HG03571 (cell line): ENCODE data around the gene ZBTB39.
"Not testable (repeated sequence)": the region's sequence is repeated elsewhere in the genome, so short reads cannot be mapped to it uniquely, and the experiment has no call there.

Experiments
- ATAC-seq: cut with Tn5 transposase; IDR thresholded peaks from one replicate; pipeline ENCODE4 v1.9.1; 2021; ENCODE audit not compliant: unreplicated experiment

Gene ZBTB39

DNA sequence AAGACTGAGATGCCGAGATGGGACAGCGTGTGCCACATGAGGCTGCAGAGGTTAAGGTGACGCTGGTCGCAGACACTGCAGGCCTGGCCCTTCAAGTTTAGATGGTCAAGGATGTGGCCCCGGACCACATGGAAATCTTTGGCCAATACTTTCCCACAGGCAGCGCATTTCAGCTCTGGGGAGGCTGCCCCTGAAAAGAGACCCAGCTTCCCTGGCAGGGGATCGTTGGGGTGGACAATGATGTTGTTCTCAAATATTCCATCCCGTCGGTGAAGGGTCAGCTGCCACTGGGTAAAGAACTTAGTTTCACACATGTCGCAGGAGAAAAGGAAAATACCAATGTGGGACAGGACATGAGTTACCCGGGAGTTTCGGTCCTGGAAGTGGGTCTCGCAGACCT, 3.0 kb downstream of the ZBTB39 start:
- ATAC-seq: no peak

GRCh38 chr12:57001448-57001906, 4.9 kb downstream of the ZBTB39 start:
- ATAC-seq: no peak

GRCh38 chr12:57000393-57000792, 6.0 kb downstream of the ZBTB39 start:
- no peak for ATAC-seq

GRCh38 chr12:56999456-56999855, 6.9 kb downstream of the ZBTB39 start:
- ATAC-seq: no peak

DNA sequence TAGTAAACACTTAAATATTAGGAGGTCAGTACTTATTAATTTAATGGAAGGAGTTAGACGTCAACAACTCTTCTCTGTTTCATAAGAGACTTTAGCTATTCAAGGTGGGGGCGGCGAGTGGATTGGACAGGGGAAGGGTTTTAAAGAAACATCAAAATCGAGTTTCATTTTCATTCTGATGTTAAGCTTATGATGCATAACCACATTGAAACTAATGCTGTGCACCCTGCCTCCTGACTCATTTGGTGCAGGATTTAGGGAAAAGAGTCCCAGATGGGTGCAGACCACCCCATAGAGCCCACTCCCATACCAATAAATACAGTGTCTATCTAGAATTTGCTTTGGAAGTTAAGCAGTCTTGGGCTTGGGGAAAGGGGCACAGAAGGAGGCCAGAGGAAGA, 7.4 kb downstream of the ZBTB39 start:
- ATAC-seq: no peak

- no peak for ATAC-seq
These were observed 8.0 kb downstream of the ZBTB39 start for GRCh38 chr12:56998316-56998715.

- no peak for ATAC-seq
These were observed 9.4 kb downstream of the ZBTB39 start for GRCh38 chr12:56996793-56997545.

GRCh38 chr12:56995930-56996496, 10.3 kb downstream of the ZBTB39 start:
- no peak for ATAC-seq

GRCh38 chr12:56995201-56995929, 11.0 kb downstream of the ZBTB39 start:
- ATAC-seq: no peak

DNA sequence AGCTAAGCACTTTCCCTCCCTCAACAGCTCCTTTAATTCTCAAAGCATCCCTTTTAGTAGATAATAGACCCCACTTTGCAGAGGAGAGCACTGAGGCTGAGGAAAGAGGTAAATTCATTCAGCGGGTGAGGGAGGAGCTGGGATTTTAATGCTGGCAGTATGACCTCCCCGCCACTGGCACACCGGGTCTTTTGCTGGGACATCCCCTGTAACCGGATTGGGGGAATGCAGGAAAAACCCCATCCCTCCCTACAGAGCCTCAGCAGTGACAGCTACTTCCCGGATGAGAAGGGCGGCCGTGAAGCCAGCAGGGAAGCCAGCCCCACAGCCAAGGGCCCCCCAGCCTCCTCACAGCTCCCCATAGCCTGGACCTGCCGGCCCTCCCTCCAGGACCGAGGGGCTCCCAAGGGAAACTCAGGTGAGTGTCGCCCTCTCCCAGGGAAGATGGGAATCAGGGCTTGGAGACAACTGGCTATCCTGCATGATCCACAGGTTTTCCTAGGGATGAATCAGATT, 12.1 kb downstream of the ZBTB39 start:
- ATAC-seq: no peak

DNA sequence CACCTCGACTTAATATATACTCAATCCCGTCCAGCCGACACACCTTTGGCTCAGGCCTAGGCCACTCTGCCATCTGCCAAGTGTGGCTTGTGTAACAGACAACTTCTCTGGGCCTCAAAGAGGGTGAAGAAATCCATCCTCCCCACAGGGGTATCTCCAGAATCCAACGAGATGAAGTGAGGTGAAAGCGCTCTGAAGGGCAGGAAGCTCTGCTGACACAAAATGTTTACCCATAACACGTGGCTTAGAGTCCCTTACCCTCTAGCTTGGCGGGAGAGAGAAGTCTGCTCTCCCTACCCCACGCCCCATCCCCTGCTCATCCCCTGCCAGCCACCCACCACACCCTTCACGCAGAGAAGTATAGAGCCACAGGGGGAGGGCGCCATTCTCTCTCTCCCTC, 13.0 kb downstream of the ZBTB39 start:
- ATAC-seq: no peak

DNA sequence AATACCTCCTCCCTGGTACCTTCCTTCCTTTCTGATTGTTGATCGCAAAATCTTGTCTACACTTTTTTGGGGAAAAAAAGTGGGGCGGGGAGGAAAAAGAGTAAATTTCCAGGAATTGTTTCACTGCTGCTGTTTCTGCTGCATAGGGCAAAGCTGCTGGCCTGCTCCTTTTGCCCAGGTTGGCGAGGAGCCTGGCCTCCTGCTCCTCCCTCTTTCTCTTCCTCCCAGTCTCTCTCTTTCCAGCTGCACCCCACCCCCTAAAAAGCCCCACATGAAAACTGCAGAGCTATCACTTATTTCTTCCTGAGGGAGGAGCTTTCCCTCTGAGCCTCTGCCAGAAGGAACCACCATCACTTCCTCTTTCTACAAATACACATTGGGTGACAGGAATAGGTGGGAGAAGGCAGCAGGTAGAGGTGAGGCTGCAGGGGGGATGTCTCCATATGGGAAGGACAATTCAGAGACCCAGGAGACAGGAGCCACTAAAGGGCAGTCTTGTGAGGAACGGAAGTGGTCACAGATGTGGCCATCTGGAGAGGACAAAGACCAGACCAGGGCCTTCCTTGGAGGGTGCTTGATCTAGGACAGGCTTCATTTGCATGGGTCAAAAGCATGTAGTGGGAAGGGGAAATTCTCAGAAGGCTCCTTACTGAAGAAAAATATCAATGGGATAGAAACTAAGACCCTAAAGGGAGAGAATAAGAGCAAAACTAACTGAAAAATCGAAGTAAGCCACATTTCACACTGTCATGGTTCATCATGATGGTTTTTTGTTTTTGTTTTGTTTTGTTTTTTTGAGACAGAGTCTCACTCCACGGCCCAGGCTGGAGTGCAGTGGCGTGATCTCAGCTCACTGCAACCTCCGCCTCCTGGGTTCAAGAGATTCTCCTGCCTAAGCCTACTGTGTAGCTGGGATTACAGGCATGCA, 14.8 kb downstream of the ZBTB39 start:
- no peak for ATAC-seq

- no peak for ATAC-seq
These were observed 15.6 kb downstream of the ZBTB39 start for GRCh38 chr12:56990648-56991318.

- ATAC-seq: no peak
These were observed 16.3 kb downstream of the ZBTB39 start for GRCh38 chr12:56989861-56990610.

- ATAC-seq: no peak
These were observed 18.1 kb downstream of the ZBTB39 start for GRCh38 chr12:56988207-56988739.

DNA sequence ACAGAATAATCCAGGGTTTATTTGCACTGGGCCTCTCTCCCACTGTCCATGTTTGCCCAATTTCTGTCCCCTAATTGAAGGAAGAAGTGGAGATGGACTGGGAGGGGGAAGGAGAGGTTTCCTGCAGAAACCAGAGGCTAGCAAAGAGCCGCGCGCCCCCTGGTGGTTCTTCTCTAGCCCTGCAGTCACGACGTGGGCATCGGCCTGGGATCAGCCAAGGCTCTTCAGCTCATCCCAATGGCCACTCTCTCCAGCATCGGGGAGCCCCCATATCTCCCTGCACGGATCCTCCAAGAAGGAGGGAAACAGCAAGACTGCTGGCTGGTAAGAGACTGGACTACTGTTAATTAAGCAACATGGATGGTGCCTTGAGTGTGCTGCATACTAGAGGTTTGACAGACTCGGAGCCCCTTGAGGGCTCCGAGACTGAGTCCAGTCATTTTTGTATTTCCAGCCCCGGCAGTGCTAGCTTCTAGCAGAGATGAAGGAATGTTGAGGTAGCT, 18.7 kb downstream of the ZBTB39 start:
- ATAC-seq: no peak

DNA sequence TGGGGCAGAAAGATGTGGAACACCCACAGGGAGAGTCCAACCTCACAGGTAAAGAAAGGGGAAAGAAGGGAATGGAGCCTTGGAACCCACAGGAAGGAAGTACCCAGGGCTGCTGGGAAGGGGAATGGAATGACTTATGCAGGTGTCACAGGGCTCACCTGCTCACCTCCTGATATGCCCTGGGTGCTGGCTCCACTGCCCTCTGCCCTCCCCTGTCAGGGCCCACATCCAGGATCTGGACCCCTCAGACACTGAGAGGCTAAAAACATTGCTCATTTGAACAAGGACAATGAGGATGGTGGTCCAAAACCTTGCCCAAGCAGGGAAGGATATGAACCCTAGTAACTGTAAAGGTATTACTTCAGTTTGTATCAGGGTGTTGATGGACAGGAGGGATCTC, 19.3 kb downstream of the ZBTB39 start:
- ATAC-seq: no peak

GRCh38 chr12:56985714-56986113, 20.6 kb downstream of the ZBTB39 start:
- ATAC-seq: not testable (repeated sequence)

GRCh38 chr12:56983386-56983785, 23.0 kb downstream of the ZBTB39 start:
- ATAC-seq: no peak
